Suprapubic skin (tissue), 4 donors: ENCODE results near the gene DDX10. TPM values are rescaled to one million over a fixed set of nuclear protein-coding genes. Genes with fewer than 3 reads are reported as not detected.

Experiments
- DNase-seq, 2 donors: peaks; one replicate each; pipeline ENCODE4 v3.0.0-alpha.2; 2019; ENCODE audit warnings: low spot score in 2 of 2
- H3K27ac ChIP-seq: fragments of 200-600 bp; sonication (generic); one replicate; pipeline ENCODE4 v1.5.1; 2019
- H3K27me3 ChIP-seq: fragments of 200-600 bp; sonication (generic); one replicate; pipeline ENCODE4 v1.5.1; 2019
- H3K36me3 ChIP-seq: fragments of 200-600 bp; sonication (generic); one replicate; pipeline ENCODE4 v1.5.1; 2019
- H3K4me1 ChIP-seq: fragments of 200-600 bp; sonication (generic); one replicate; pipeline ENCODE4 v1.5.1; 2019
- H3K4me3 ChIP-seq: fragments of 200-600 bp; sonication (generic); one replicate; pipeline ENCODE4 v1.5.1; 2019; ENCODE audit warnings: mild to moderate bottlenecking
- H3K9me3 ChIP-seq: fragments of 200-600 bp; sonication (generic); one replicate; pipeline ENCODE4 v1.5.1; 2019
- EP300 ChIP-seq: sonication (generic); formaldehyde crosslinking; IDR thresholded peaks from one replicate; pipeline ENCODE4 v1.6.1; 2017; ENCODE audit warnings: antibody characterized with exemption
- POLR2A ChIP-seq, 2 donors: fragments of 450-650 bp; IDR thresholded peaks; one replicate each; pipeline ENCODE4 v1.6.1; 2017; ENCODE audit warnings: antibody characterized with exemption in 2 of 2, mild to moderate bottlenecking in 2 of 2, moderate library complexity in 2 of 2
- POLR2AphosphoS5 ChIP-seq, 3 donors: sonication (generic); formaldehyde crosslinking; IDR thresholded peaks; one replicate each; pipeline ENCODE4 v1.6.1; 2017; ENCODE audit warnings: antibody characterized with exemption in 3 of 3
- WGBS: methylation state at CpG from one replicate; pipeline ENCODE4 v1.1.5; 2018; 5-methylcytosine and 5-hydroxymethylcytosine counted together
- total RNA-seq, 4 donors: library from RNA; depleted of rRNA; stranded (reverse); fragments of >200 nt; gene quantifications; one replicate each; pipeline ENCODE4 v1.1.0, GENCODE V29; 2016
- TF ChIP-seq, protein P1 (sequence below), 2 donors: fragments of 200-600 bp in 1 of 2; fragments of 450-650 bp in 1 of 2; sonication (generic) in 1 of 2; IDR thresholded peaks; one replicate each; pipeline ENCODE4 v1.5.1; 2016 to 2019; ENCODE audit warnings: antibody characterized with exemption in 2 of 2, mild to moderate bottlenecking in 1 of 2, moderate library complexity in 1 of 2

The DDX10 gene
- total RNA-seq, 4 donors from 2014 or later, result 21.9 to 30.7 (median 27.2) TPM

DNA sequence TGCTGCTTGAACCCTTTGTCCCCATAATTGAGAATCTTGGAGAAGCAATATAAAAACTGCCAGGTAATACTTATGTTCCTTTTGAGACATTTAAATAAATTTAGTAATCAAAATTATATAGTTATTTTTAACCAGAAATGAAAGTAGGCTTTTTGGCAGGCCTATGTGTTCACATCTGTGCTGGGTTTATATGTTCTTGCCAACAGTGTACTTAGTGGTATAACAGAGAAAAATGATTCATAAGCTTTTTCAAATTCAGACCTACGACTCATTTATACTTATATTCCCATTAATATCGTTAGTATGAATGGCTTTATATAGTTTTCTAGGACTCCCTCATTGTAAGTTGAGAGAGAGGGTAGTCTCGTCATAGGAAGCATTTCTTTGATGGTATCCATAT is 79.0 kb downstream of the DDX10 start:
- H3K4me3 ChIP-seq, result no peak overlapping the region
- no peak for DNase-seq
- no peak overlapping the region for H3K27ac ChIP-seq
- WGBS, result 72% methylated on average over 3 of the region's 3 CpGs
- H3K27me3 ChIP-seq, result no peaks in the 10 kb centered on the region
- no peaks in the 10 kb centered on the region for H3K4me1 ChIP-seq
- no peaks in the 10 kb centered on the region for H3K36me3 ChIP-seq
- no peak for TF ChIP-seq POLR2A (IDR thresholded peaks at IDR 0.05)
- TF ChIP-seq, protein P1, sequence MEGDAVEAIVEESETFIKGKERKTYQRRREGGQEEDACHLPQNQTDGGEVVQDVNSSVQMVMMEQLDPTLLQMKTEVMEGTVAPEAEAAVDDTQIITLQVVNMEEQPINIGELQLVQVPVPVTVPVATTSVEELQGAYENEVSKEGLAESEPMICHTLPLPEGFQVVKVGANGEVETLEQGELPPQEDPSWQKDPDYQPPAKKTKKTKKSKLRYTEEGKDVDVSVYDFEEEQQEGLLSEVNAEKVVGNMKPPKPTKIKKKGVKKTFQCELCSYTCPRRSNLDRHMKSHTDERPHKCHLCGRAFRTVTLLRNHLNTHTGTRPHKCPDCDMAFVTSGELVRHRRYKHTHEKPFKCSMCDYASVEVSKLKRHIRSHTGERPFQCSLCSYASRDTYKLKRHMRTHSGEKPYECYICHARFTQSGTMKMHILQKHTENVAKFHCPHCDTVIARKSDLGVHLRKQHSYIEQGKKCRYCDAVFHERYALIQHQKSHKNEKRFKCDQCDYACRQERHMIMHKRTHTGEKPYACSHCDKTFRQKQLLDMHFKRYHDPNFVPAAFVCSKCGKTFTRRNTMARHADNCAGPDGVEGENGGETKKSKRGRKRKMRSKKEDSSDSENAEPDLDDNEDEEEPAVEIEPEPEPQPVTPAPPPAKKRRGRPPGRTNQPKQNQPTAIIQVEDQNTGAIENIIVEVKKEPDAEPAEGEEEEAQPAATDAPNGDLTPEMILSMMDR (IDR thresholded peaks at IDR 0.05), result no peak
- no peak for TF ChIP-seq EP300
- TF ChIP-seq POLR2AphosphoS5 (IDR thresholded peaks at IDR 0.05), result no peak
- no peaks in the 10 kb centered on the region for H3K9me3 ChIP-seq

DNA sequence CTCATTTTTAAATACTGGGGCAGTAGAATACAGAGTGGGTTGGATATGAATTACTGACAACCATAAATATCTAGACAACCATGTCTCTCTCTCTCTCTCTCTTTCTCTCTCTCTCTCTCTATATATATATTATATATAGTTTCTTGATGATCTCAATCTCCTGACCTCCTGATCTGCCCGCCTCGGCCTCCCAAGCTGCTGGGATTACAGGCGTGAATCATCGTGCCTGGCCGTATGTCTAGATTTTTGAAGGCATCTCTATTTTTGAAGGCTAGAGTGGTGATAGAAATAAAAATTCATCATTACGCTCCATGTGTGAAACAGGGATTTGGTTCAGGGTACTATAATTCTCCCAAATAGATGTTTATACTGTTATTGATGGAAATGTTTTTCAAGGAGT is 84.1 kb downstream of the DDX10 start:
- H3K36me3 ChIP-seq, result no peaks in the 10 kb centered on the region
- H3K4me3 ChIP-seq, result no peak overlapping the region
- no peaks in the 10 kb centered on the region for H3K4me1 ChIP-seq
- no peak overlapping the region for H3K27ac ChIP-seq
- H3K9me3 ChIP-seq, result no peaks in the 10 kb centered on the region
- no peaks in the 10 kb centered on the region for H3K27me3 ChIP-seq
- DNase-seq, result no peak
- WGBS, result 97% methylated on average over 6 of the region's 6 CpGs
- TF ChIP-seq POLR2A (IDR thresholded peaks at IDR 0.05), result no peak
- no peak for TF ChIP-seq EP300
- TF ChIP-seq POLR2AphosphoS5 (IDR thresholded peaks at IDR 0.05), result no peak
- TF ChIP-seq, protein P1 (IDR thresholded peaks at IDR 0.05), result no peak

DNA sequence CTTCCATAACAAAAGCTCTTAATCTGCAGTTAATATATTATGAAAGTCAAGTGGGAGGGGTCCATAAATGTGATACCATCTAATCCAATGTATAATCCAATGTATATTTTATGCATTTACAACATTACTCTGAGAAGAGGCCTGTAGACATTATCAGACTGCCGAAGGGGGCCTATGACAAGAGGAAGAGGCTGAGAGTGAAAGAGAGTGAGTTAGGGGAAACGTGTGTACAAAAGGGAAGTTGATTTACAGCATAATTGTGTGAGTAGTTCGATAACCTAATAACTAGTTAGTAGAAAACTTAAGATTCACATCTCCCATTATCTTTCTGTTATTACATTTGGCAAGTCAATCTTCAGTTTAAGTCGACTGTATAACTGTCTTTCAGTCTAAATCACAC is 86.6 kb downstream of the DDX10 start:
- no peak overlapping the region for H3K27ac ChIP-seq

DNA sequence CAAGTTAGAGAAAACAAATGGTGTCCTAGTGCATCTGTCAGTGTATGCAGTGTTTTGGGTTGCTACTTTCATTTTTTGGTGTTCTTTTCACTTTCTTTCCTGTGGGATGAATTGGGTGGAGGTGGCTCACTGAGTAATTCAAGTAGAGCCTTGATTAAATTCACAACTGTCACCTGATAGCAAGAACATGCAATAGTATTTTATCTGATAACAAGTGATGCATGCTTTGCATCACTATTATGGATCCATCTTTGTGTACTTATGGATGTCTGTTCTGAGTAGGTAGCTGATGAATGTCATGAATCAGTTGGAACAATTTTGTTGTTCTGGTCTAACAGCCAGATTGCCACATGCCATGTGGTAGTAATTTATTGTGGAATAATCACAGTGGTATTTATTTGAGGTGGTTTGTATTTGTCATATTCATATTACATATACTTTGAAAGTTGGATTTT is 87.5 kb downstream of the DDX10 start:
- Histone ChIP-seq H3K27ac (no peak overlapping the region), H3K9me3 (no peaks in the 10 kb centered on the region), H3K27me3 (no peaks in the 10 kb centered on the region), H3K4me1 (peaks cover 6% of the 10 kb centered on the region), H3K36me3 (no peaks in the 10 kb centered on the region), H3K4me3 (no peak overlapping the region)
- TF ChIP-seq POLR2A (IDR thresholded peaks at IDR 0.05) (no peak), POLR2AphosphoS5 (IDR thresholded peaks at IDR 0.05) (no peak), EP300 (no peak)
- TF ChIP-seq, protein P1 (IDR thresholded peaks at IDR 0.05), result no peak
- DNase-seq, result no peak

More for the DNA sequence above, 86.6 kb downstream of the DDX10 start:
- WGBS, result 86% methylated on average over 4 of the region's 4 CpGs
- Histone ChIP-seq H3K4me1 (peaks cover 6% of the 10 kb centered on the region), H3K9me3 (no peaks in the 10 kb centered on the region), H3K36me3 (no peaks in the 10 kb centered on the region), H3K27me3 (no peaks in the 10 kb centered on the region), H3K4me3 (no peak overlapping the region)
- no peak for DNase-seq
- TF ChIP-seq EP300 (no peak), POLR2A (IDR thresholded peaks at IDR 0.05) (no peak), POLR2AphosphoS5 (IDR thresholded peaks at IDR 0.05) (no peak)
- TF ChIP-seq, protein P1 (IDR thresholded peaks at IDR 0.05), result no peak

DNA sequence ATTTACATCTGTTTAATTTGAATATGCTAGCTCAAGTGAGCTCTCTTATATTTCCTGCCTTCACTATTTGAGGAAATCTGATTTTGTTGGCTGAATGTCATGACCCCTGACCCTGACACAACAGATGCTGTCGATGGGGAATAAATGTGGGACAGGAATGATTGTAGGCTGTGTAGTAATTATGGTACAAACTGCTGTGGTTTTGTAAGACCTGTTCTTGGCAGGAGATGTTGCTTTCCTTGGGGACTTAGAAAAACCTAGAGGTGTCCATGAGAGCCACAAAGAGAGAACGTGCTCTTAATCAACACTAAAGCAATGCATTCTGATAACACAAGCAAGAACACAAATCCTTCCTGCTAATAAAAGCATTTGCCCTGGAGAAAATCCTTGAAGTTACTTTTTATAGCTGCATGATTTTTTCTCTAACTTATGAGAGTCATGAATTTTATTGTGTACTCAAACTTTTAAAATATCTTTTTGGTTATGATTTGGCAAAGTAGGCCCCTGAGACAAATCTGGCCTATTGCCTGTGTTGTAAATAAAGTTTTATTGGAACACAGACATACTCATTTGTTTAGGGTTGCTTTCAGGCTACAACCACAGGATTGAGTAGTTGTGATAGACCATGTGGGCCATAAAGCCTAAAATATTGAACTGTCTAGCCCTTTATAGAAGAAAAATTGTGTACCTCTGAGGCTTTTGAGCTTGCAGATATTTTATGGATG is 90.2 kb downstream of the DDX10 start:
- Histone ChIP-seq H3K36me3 (no peaks in the 10 kb centered on the region), H3K27me3 (no peaks in the 10 kb centered on the region), H3K4me1 (peaks cover 6% of the 10 kb centered on the region), H3K9me3 (no peaks in the 10 kb centered on the region), H3K4me3 (no peak overlapping the region), H3K27ac (no peak overlapping the region)
- TF ChIP-seq POLR2AphosphoS5 (IDR thresholded peaks at IDR 0.05) (no peak), EP300 (no peak)
- 26% methylated on average over 2 of the region's 2 CpGs for whole genome bisulfite sequencing
- no peak for DNase-seq
